K562 (cell line): ENCODE data around the gene BEST2. TPM values are rescaled to one million over a fixed set of nuclear protein-coding genes. Genes with fewer than 3 reads are reported as not detected.

ENCODE experiments used
- ADNP ChIP-seq: fragments of 200-800 bp; sonication (Bioruptor generic); IDR thresholded peaks from 2 replicates; pipeline ENCODE4 v1.6.1; 2016; ENCODE audit warnings: missing genetic modification characterization, missing compliant biosample characterization
- CAMTA2 ChIP-seq: fragments of 250-450 bp; sonication (Bioruptor Pico); conservative IDR thresholded peaks from 2 replicates; pipeline ENCODE4 v1.5.1; 2022
- HDAC2 ChIP-seq: fragments of 450-650 bp; IDR thresholded peaks from 2 replicates; pipeline ENCODE4 v1.6.1; 2016; ENCODE audit warnings: mild to moderate bottlenecking
- KHSRP ChIP-seq: fragments of 450-650 bp; IDR thresholded peaks from 2 replicates; pipeline ENCODE4 v1.6.1; 2017
- LCOR ChIP-seq: sonication (generic); formaldehyde crosslinking; IDR thresholded peaks from 2 replicates; pipeline ENCODE4 v1.8.0; 2022; ENCODE audit warnings: mild to moderate bottlenecking, missing genetic modification reagents
- POLR2B ChIP-seq: fragments of 450-650 bp; IDR thresholded peaks from 2 replicates; pipeline ENCODE4 v1.6.1; 2018; ENCODE audit warnings: low read depth; ENCODE audit not compliant: partially characterized antibody
- TEAD1 ChIP-seq, 2 experiments: fragments of 450-650 bp in 1 of 2; sonication (generic) in 1 of 2; formaldehyde crosslinking; IDR thresholded peaks; 2 replicates each; pipeline versions ENCODE4 v1.4.0 to v1.8.0; 2020 to 2022; ENCODE audit warnings: mild to moderate bottlenecking in 2 of 2, missing genetic modification reagents in 1 of 2
- XRCC5 ChIP-seq: fragments of 200-400 bp; formaldehyde crosslinking; IDR thresholded peaks from 2 replicates; pipeline ENCODE4 v1.6.1; 2017; ENCODE audit warnings: low read depth, mild to moderate bottlenecking, low read length
- polyA plus RNA-seq, 8 experiments: library from polyadenylated mRNA; depleted of rRNA in 4 of 8; stranded (reverse) in 5 of 8; unstranded in 3 of 8; fragments of >200 nt; fragmentation: Nextera tagmentation in 2 of 8; fragmentation: Illumina TruSeq in 1 of 8; extraction: Ambion mirVana in 2 of 8; extraction: Trizol in 1 of 8; gene quantifications; 2 replicates each; pipeline versions ENCODE4 v1.2.1 to v1.2.3, GENCODE V29; 2011 to 2014; ENCODE audit warnings: inconsistent platforms in 1 of 8, missing spikeins in 1 of 8
- total RNA-seq, 7 experiments: library from RNA; depleted of rRNA in 6 of 7; stranded (reverse); fragments of >200 nt in 6 of 7; fragmentation: Illumina TruSeq in 2 of 7; extraction: Trizol in 2 of 7; gene quantifications; 2 replicates each; pipeline versions ENCODE4 v1.2.1 to v1.2.3, GENCODE V29; 2011 to 2021; ENCODE audit warnings: low replicate concordance in 1 of 7
- TF ChIP-seq, protein P1 (sequence below): fragments of 250-450 bp; sonication (Bioruptor Pico); IDR thresholded peaks from 2 replicates; pipeline ENCODE4 v1.8.0; 2021; ENCODE audit warnings: mild to moderate bottlenecking, moderate library complexity
- TF ChIP-seq, protein P2 (sequence below): fragments of 250-450 bp; sonication (Bioruptor Pico); IDR thresholded peaks from 2 replicates; pipeline ENCODE4 v1.8.0; 2022; ENCODE audit warnings: inconsistent platforms, mild to moderate bottlenecking, moderate library complexity, borderline replicate concordance
- TF ChIP-seq, protein P3 (sequence below): fragments of 200-600 bp; sonication (generic); IDR thresholded peaks from one replicate; pipeline ENCODE4 v1.6.1; 2012; ENCODE audit warnings: mild to moderate bottlenecking, low read depth, low read length, inconsistent platforms
- TF ChIP-seq, protein P4 (sequence below): sonication (generic); IDR thresholded peaks from 2 replicates; pipeline ENCODE4 v1.6.1; 2016

BEST2 gene
- total and polyA plus RNA-seq, 9 of the 15 experiments (the other 6 are each of a cell fraction or from before 2014, with no cell fraction given): not detected

DNA sequence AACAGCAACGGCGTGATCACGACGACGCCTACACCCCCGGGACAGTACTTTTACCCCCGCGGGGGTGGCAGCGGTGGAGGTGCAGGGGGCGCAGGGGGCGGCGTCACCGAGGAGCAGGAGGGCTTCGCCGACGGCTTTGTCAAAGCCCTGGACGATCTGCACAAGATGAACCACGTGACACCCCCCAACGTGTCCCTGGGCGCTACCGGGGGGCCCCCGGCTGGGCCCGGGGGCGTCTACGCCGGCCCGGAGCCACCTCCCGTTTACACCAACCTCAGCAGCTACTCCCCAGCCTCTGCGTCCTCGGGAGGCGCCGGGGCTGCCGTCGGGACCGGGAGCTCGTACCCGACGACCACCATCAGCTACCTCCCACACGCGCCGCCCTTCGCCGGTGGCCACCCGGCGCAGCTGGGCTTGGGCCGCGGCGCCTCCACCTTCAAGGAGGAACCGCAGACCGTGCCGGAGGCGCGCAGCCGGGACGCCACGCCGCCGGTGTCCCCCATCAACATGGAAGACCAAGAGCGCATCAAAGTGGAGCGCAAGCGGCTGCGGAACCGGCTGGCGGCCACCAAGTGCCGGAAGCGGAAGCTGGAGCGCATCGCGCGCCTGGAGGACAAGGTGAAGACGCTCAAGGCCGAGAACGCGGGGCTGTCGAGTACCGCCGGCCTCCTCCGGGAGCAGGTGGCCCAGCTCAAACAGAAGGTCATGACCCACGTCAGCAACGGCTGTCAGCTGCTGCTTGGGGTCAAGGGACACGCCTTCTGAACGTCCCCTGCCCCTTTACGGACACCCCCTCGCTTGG is 40.7 kb downstream of the BEST2 start (continued):
- no peak; the same call in 1 of the 2 replicates for TF ChIP-seq XRCC5
- TF ChIP-seq, protein P1, sequence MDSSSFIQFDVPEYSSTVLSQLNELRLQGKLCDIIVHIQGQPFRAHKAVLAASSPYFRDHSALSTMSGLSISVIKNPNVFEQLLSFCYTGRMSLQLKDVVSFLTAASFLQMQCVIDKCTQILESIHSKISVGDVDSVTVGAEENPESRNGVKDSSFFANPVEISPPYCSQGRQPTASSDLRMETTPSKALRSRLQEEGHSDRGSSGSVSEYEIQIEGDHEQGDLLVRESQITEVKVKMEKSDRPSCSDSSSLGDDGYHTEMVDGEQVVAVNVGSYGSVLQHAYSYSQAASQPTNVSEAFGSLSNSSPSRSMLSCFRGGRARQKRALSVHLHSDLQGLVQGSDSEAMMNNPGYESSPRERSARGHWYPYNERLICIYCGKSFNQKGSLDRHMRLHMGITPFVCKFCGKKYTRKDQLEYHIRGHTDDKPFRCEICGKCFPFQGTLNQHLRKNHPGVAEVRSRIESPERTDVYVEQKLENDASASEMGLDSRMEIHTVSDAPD (CRISPR knock-in tag): no peak
- TF ChIP-seq CAMTA2 (CRISPR knock-in tag): no peak
- TF ChIP-seq POLR2B: peak; percentile 13
- no peak for TF ChIP-seq TEAD1 (CRISPR knock-in tag; IDR thresholded peaks at IDR 0.05)
- TF ChIP-seq, protein P2, sequence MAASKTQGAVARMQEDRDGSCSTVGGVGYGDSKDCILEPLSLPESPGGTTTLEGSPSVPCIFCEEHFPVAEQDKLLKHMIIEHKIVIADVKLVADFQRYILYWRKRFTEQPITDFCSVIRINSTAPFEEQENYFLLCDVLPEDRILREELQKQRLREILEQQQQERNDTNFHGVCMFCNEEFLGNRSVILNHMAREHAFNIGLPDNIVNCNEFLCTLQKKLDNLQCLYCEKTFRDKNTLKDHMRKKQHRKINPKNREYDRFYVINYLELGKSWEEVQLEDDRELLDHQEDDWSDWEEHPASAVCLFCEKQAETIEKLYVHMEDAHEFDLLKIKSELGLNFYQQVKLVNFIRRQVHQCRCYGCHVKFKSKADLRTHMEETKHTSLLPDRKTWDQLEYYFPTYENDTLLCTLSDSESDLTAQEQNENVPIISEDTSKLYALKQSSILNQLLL: no peak
- TF ChIP-seq, protein P3, sequence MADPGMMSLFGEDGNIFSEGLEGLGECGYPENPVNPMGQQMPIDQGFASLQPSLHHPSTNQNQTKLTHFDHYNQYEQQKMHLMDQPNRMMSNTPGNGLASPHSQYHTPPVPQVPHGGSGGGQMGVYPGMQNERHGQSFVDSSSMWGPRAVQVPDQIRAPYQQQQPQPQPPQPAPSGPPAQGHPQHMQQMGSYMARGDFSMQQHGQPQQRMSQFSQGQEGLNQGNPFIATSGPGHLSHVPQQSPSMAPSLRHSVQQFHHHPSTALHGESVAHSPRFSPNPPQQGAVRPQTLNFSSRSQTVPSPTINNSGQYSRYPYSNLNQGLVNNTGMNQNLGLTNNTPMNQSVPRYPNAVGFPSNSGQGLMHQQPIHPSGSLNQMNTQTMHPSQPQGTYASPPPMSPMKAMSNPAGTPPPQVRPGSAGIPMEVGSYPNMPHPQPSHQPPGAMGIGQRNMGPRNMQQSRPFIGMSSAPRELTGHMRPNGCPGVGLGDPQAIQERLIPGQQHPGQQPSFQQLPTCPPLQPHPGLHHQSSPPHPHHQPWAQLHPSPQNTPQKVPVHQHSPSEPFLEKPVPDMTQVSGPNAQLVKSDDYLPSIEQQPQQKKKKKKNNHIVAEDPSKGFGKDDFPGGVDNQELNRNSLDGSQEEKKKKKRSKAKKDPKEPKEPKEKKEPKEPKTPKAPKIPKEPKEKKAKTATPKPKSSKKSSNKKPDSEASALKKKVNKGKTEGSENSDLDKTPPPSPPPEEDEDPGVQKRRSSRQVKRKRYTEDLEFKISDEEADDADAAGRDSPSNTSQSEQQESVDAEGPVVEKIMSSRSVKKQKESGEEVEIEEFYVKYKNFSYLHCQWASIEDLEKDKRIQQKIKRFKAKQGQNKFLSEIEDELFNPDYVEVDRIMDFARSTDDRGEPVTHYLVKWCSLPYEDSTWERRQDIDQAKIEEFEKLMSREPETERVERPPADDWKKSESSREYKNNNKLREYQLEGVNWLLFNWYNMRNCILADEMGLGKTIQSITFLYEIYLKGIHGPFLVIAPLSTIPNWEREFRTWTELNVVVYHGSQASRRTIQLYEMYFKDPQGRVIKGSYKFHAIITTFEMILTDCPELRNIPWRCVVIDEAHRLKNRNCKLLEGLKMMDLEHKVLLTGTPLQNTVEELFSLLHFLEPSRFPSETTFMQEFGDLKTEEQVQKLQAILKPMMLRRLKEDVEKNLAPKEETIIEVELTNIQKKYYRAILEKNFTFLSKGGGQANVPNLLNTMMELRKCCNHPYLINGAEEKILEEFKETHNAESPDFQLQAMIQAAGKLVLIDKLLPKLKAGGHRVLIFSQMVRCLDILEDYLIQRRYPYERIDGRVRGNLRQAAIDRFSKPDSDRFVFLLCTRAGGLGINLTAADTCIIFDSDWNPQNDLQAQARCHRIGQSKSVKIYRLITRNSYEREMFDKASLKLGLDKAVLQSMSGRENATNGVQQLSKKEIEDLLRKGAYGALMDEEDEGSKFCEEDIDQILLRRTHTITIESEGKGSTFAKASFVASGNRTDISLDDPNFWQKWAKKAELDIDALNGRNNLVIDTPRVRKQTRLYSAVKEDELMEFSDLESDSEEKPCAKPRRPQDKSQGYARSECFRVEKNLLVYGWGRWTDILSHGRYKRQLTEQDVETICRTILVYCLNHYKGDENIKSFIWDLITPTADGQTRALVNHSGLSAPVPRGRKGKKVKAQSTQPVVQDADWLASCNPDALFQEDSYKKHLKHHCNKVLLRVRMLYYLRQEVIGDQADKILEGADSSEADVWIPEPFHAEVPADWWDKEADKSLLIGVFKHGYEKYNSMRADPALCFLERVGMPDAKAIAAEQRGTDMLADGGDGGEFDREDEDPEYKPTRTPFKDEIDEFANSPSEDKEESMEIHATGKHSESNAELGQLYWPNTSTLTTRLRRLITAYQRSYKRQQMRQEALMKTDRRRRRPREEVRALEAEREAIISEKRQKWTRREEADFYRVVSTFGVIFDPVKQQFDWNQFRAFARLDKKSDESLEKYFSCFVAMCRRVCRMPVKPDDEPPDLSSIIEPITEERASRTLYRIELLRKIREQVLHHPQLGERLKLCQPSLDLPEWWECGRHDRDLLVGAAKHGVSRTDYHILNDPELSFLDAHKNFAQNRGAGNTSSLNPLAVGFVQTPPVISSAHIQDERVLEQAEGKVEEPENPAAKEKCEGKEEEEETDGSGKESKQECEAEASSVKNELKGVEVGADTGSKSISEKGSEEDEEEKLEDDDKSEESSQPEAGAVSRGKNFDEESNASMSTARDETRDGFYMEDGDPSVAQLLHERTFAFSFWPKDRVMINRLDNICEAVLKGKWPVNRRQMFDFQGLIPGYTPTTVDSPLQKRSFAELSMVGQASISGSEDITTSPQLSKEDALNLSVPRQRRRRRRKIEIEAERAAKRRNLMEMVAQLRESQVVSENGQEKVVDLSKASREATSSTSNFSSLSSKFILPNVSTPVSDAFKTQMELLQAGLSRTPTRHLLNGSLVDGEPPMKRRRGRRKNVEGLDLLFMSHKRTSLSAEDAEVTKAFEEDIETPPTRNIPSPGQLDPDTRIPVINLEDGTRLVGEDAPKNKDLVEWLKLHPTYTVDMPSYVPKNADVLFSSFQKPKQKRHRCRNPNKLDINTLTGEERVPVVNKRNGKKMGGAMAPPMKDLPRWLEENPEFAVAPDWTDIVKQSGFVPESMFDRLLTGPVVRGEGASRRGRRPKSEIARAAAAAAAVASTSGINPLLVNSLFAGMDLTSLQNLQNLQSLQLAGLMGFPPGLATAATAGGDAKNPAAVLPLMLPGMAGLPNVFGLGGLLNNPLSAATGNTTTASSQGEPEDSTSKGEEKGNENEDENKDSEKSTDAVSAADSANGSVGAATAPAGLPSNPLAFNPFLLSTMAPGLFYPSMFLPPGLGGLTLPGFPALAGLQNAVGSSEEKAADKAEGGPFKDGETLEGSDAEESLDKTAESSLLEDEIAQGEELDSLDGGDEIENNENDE: no peak
- TF ChIP-seq ADNP (tag): no peak
- TF ChIP-seq, protein P4, sequence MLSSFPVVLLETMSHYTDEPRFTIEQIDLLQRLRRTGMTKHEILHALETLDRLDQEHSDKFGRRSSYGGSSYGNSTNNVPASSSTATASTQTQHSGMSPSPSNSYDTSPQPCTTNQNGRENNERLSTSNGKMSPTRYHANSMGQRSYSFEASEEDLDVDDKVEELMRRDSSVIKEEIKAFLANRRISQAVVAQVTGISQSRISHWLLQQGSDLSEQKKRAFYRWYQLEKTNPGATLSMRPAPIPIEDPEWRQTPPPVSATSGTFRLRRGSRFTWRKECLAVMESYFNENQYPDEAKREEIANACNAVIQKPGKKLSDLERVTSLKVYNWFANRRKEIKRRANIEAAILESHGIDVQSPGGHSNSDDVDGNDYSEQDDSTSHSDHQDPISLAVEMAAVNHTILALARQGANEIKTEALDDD: no peak
- TF ChIP-seq HDAC2: no peak
- no peak for TF ChIP-seq KHSRP
- no peak; the same call in 1 of the 2 replicates for TF ChIP-seq LCOR (CRISPR knock-in tag)
